ENCODE data around the gene IVD.

- TF ChIP-seq POLR2A (IDR thresholded peaks at IDR 0.05; ENCODE audit: low read depth, low read length) = no peak
- no peak for TF ChIP-seq TAF1 (IDR thresholded peaks at IDR 0.05; ENCODE audit: low read depth, low read length)
- TF ChIP-seq POU2F2 (IDR thresholded peaks at IDR 0.05; ENCODE audit: low read depth, low read length) = no peak
- no peak for TF ChIP-seq POLR2AphosphoS5 (IDR thresholded peaks at IDR 0.05; ENCODE audit: low read depth, low read length)
- TF ChIP-seq PAX5 (IDR thresholded peaks at IDR 0.05; ENCODE audit: insufficient read depth, low read length, severe bottlenecking) = no peak
These were observed 49.4 kb downstream of the IVD start for GRCh38 chr15:40454904-40455391.

All from GM12891 (cell line).